ENCODE data around the gene FMN1.

Gene FMN1

GRCh38 chr15:33131552-33132232 is 62.8 kb downstream of the FMN1 start:
- H3K36me3 ChIP-seq (ENCODE audit: control insufficient read depth in 1 of 2, insufficient read depth in 2 of 2, low read length in 2 of 2): no peaks in the 10 kb centered on the region
- peaks cover 0 to 2% of the 10 kb centered on the region in 2 experiments for H3K4me1 ChIP-seq (ENCODE audit: control insufficient read depth in 1 of 2, insufficient read depth in 2 of 2, low read length in 2 of 2)
- whole genome bisulfite sequencing (ENCODE audit: extremely low coverage, insufficient coverage, insufficient read length): no CpG with 5 or more reads among the region's 4 CpGs
- H3K4ac ChIP-seq (ENCODE audit: low read depth, low read length): no peak overlapping the region
- H2AFZ ChIP-seq (ENCODE audit: insufficient read depth, low read length, poor library complexity): no peak overlapping the region
- H3K79me2 ChIP-seq (ENCODE audit: control insufficient read depth, insufficient read depth, low read length, poor library complexity): no peaks in the 10 kb centered on the region
- H3K4me3 ChIP-seq (ENCODE audit: low read depth, low read length): no peak overlapping the region
- H4K8ac ChIP-seq (ENCODE audit: low read depth, low read length): no peak overlapping the region
- H3K9ac ChIP-seq (ENCODE audit: low read length): no peak overlapping the region
- DNase-seq: no peak
- no peak overlapping the region for H3K4me2 ChIP-seq (ENCODE audit: low read length)
- no peaks in the 10 kb centered on the region for H3K79me1 ChIP-seq (ENCODE audit: low read length)
- H3K27me3 ChIP-seq (ENCODE audit: insufficient read depth, low read length): no peaks in the 10 kb centered on the region
- no peak overlapping the region for H3K23ac ChIP-seq (ENCODE audit: low read length)
- H4K12ac ChIP-seq (ENCODE audit: low read depth, low read length): no peak overlapping the region
- no peak overlapping the region for H3K14ac ChIP-seq (ENCODE audit: low read length)
- H2BK12ac ChIP-seq (ENCODE audit: low read length): no peak overlapping the region
- H3K9me3 ChIP-seq (ENCODE audit: insufficient read depth, low read depth, low read length): no peaks in the 10 kb centered on the region
- no peak overlapping the region for H2BK120ac ChIP-seq (ENCODE audit: insufficient read depth, low read length, poor library complexity)
- H3K27ac ChIP-seq (ENCODE audit: low read depth, low read length): no peak overlapping the region
- no peak overlapping the region for H2AK5ac ChIP-seq (ENCODE audit: low read length)
- no peak overlapping the region for H4K91ac ChIP-seq (ENCODE audit: low read depth, low read length)
- H2BK5ac ChIP-seq (ENCODE audit: low read depth, low read length, poor library complexity): no peak overlapping the region
- H3K18ac ChIP-seq (ENCODE audit: low read length): no peak overlapping the region

DNA sequence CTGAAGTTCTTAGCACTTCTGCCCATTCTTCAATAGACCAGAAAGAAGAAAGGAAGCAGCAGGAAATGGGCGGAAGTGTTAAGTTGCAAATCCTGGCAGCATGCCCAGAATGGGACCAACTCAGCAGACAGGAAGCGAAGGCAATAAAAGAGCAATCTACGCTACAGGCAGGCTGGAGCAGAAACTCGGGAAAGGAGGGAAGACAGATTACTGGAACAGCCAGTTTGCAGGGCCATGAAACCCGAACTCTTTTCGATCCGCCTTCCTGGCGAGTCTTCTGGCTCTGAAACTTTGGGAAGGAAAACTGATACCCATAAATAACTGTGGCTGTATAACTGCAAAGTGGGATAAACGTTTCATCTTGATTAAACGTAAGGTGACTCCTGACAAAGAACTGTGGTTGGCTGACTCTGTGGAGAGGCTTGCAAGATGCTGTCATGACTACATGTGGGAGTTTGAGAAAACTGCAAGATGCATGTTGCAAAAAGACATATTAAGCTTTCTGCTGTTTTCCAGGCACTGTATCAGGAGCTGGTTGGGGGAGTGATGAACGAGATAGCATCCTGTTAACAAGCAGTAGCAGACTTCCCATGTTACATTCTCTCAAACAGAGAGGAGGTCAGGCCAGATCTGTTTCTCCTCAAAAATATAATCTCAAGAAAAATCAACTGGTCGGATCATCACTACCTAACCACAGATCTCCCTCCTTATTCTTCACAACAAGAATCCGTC is 67.8 kb downstream of the FMN1 start:
- H4K8ac ChIP-seq (ENCODE audit: low read depth, low read length): no peak overlapping the region
- H4K12ac ChIP-seq (ENCODE audit: low read depth, low read length): no peak overlapping the region
- no peak overlapping the region for H3K4me3 ChIP-seq (ENCODE audit: low read depth, low read length)
- H2AFZ ChIP-seq (ENCODE audit: insufficient read depth, low read length, poor library complexity): no peak overlapping the region
- WGBS (ENCODE audit: extremely low coverage, insufficient coverage, insufficient read length): no CpG with 5 or more reads among the region's 13 CpGs
- H3K4ac ChIP-seq (ENCODE audit: low read depth, low read length): no peak overlapping the region
- H2AK5ac ChIP-seq (ENCODE audit: low read length): no peak overlapping the region
- H3K79me1 ChIP-seq (ENCODE audit: low read length): no peaks in the 10 kb centered on the region
- H3K23ac ChIP-seq (ENCODE audit: low read length): no peak overlapping the region
- H3K4me1 ChIP-seq (ENCODE audit: control insufficient read depth in 1 of 2, insufficient read depth in 2 of 2, low read length in 2 of 2): peaks cover 0 to 2% of the 10 kb centered on the region in 2 experiments
- H2BK12ac ChIP-seq (ENCODE audit: low read length): no peak overlapping the region
- no peak for DNase-seq
- H4K91ac ChIP-seq (ENCODE audit: low read depth, low read length): no peak overlapping the region
- H3K27me3 ChIP-seq (ENCODE audit: insufficient read depth, low read length): no peaks in the 10 kb centered on the region
- no peaks in the 10 kb centered on the region for H3K79me2 ChIP-seq (ENCODE audit: control insufficient read depth, insufficient read depth, low read length, poor library complexity)
- no peak overlapping the region for H2BK120ac ChIP-seq (ENCODE audit: insufficient read depth, low read length, poor library complexity)
- no peak overlapping the region for H3K27ac ChIP-seq (ENCODE audit: low read depth, low read length)
- H3K18ac ChIP-seq (ENCODE audit: low read length): no peak overlapping the region
- H3K4me2 ChIP-seq (ENCODE audit: low read length): no peak overlapping the region
- H3K9ac ChIP-seq (ENCODE audit: low read length): no peak overlapping the region
- H2BK5ac ChIP-seq (ENCODE audit: low read depth, low read length, poor library complexity): no peak overlapping the region
- H3K14ac ChIP-seq (ENCODE audit: low read length): no peak overlapping the region
- H3K36me3 ChIP-seq (ENCODE audit: control insufficient read depth in 1 of 2, insufficient read depth in 2 of 2, low read length in 2 of 2): no peaks in the 10 kb centered on the region
- H3K9me3 ChIP-seq (ENCODE audit: insufficient read depth, low read depth, low read length): no peaks in the 10 kb centered on the region

- no peak overlapping the region for H2BK120ac ChIP-seq (ENCODE audit: insufficient read depth, low read length, poor library complexity)
- no peaks in the 10 kb centered on the region for H3K79me2 ChIP-seq (ENCODE audit: control insufficient read depth, insufficient read depth, low read length, poor library complexity)
- no peak overlapping the region for H2AK5ac ChIP-seq (ENCODE audit: low read length)
- H3K9ac ChIP-seq (ENCODE audit: low read length): no peak overlapping the region
- no peak overlapping the region for H3K4ac ChIP-seq (ENCODE audit: low read depth, low read length)
- no peak overlapping the region for H3K4me3 ChIP-seq (ENCODE audit: low read depth, low read length)
- WGBS (ENCODE audit: extremely low coverage, insufficient coverage, insufficient read length): no CpG with 5 or more reads among the region's 7 CpGs
- no peak overlapping the region for H4K91ac ChIP-seq (ENCODE audit: low read depth, low read length)
- no peak overlapping the region for H2BK12ac ChIP-seq (ENCODE audit: low read length)
- no peak overlapping the region for H2BK5ac ChIP-seq (ENCODE audit: low read depth, low read length, poor library complexity)
- no peak overlapping the region for H2AFZ ChIP-seq (ENCODE audit: insufficient read depth, low read length, poor library complexity)
- H3K14ac ChIP-seq (ENCODE audit: low read length): no peak overlapping the region
- H3K9me3 ChIP-seq (ENCODE audit: insufficient read depth, low read depth, low read length): no peaks in the 10 kb centered on the region
- no peaks in the 10 kb centered on the region for H3K79me1 ChIP-seq (ENCODE audit: low read length)
- no peak overlapping the region for H3K18ac ChIP-seq (ENCODE audit: low read length)
- H3K36me3 ChIP-seq (ENCODE audit: control insufficient read depth in 1 of 2, insufficient read depth in 2 of 2, low read length in 2 of 2): no peaks in the 10 kb centered on the region
- no peak overlapping the region for H4K12ac ChIP-seq (ENCODE audit: low read depth, low read length)
- no peak overlapping the region for H4K8ac ChIP-seq (ENCODE audit: low read depth, low read length)
- H3K4me1 ChIP-seq (ENCODE audit: control insufficient read depth in 1 of 2, insufficient read depth in 2 of 2, low read length in 2 of 2): no peaks in the 10 kb centered on the region
- no peak overlapping the region for H3K23ac ChIP-seq (ENCODE audit: low read length)
- no peak overlapping the region for H3K4me2 ChIP-seq (ENCODE audit: low read length)
- H3K27ac ChIP-seq (ENCODE audit: low read depth, low read length): no peak overlapping the region
- no peak for DNase-seq
- no peaks in the 10 kb centered on the region for H3K27me3 ChIP-seq (ENCODE audit: insufficient read depth, low read length)
These were observed 68.5 kb downstream of the FMN1 start for GRCh38 chr15:33125894-33126537.

GRCh38 chr15:33124811-33125210 is 69.7 kb downstream of the FMN1 start:
- Histone ChIP-seq H2BK120ac (ENCODE audit: insufficient read depth, low read length, poor library complexity) (no peak overlapping the region), H3K9me3 (ENCODE audit: insufficient read depth, low read depth, low read length) (no peaks in the 10 kb centered on the region), H3K18ac (ENCODE audit: low read length) (no peak overlapping the region), H3K9ac (ENCODE audit: low read length) (no peak overlapping the region), H3K79me2 (ENCODE audit: control insufficient read depth, insufficient read depth, low read length, poor library complexity) (no peaks in the 10 kb centered on the region), H2AK5ac (ENCODE audit: low read length) (no peak overlapping the region), H3K4me3 (ENCODE audit: low read depth, low read length) (no peak overlapping the region), H2BK5ac (ENCODE audit: low read depth, low read length, poor library complexity) (no peak overlapping the region), H2AFZ (ENCODE audit: insufficient read depth, low read length, poor library complexity) (no peak overlapping the region), H3K27me3 (ENCODE audit: insufficient read depth, low read length) (no peaks in the 10 kb centered on the region), H4K12ac (ENCODE audit: low read depth, low read length) (no peak overlapping the region), H3K79me1 (ENCODE audit: low read length) (no peaks in the 10 kb centered on the region), H3K4me1 (ENCODE audit: control insufficient read depth in 1 of 2, insufficient read depth in 2 of 2, low read length in 2 of 2) (no peaks in the 10 kb centered on the region), H3K27ac (ENCODE audit: low read depth, low read length) (no peak overlapping the region), H3K23ac (ENCODE audit: low read length) (no peak overlapping the region), H3K36me3 (ENCODE audit: control insufficient read depth in 1 of 2, insufficient read depth in 2 of 2, low read length in 2 of 2) (no peaks in the 10 kb centered on the region), H3K14ac (ENCODE audit: low read length) (no peak overlapping the region), H2BK12ac (ENCODE audit: low read length) (no peak overlapping the region), H4K8ac (ENCODE audit: low read depth, low read length) (no peak overlapping the region), H3K4me2 (ENCODE audit: low read length) (no peak overlapping the region), H4K91ac (ENCODE audit: low read depth, low read length) (no peak overlapping the region), H3K4ac (ENCODE audit: low read depth, low read length) (no peak overlapping the region)
- DNase-seq: no peak
- no CpG with 5 or more reads among the region's 4 CpGs for WGBS (ENCODE audit: extremely low coverage, insufficient coverage, insufficient read length)
